Spinal cord (tissue), 10 donors: Measurements from ENCODE around the gene DLK2. TPM values are rescaled to one million over a fixed set of nuclear protein-coding genes. Genes with fewer than 3 reads are reported as not detected.
"Not testable (repeated sequence)": the region's sequence is repeated elsewhere in the genome, so short reads cannot be mapped to it uniquely, and the experiment has no call there.

Experiments used
- DNase-seq, 6 donors: peaks; one replicate each; pipeline versions ENCODE4 v3.0.0 to v3.0.0-alpha.2; 2013 to 2015; ENCODE audit warnings: low spot score in 6 of 6, low read depth in 4 of 6
- H3K27ac ChIP-seq: one replicate; pipeline ENCODE4 v1.5.1; 2013; ENCODE audit warnings: low read depth, low read length, control low read depth
- H3K27me3 ChIP-seq: one replicate; pipeline ENCODE4 v1.6.1; 2013; ENCODE audit warnings: low read length; ENCODE audit not compliant: control insufficient read depth, insufficient read depth
- H3K36me3 ChIP-seq: one replicate; pipeline ENCODE4 v1.6.1; 2013; ENCODE audit warnings: low read length; ENCODE audit not compliant: control insufficient read depth, insufficient read depth
- H3K4me1 ChIP-seq: one replicate; pipeline ENCODE4 v1.6.1; 2013; ENCODE audit warnings: low read length; ENCODE audit not compliant: control insufficient read depth, insufficient read depth
- H3K4me3 ChIP-seq: one replicate; pipeline ENCODE4 v1.5.1; 2013; ENCODE audit warnings: low read depth, low read length, control low read depth
- H3K9me3 ChIP-seq: one replicate; pipeline ENCODE4 v1.6.1; 2013; ENCODE audit warnings: low read length; ENCODE audit not compliant: control insufficient read depth, insufficient read depth
- WGBS: methylation state at CpG from one replicate; pipeline ENCODE4 v1.1.5; 2013; ENCODE audit warnings: missing lambda C conversion rate; ENCODE audit not compliant: insufficient coverage; 5-methylcytosine and 5-hydroxymethylcytosine counted together
- polyA plus RNA-seq, 2 donors: library from polyadenylated mRNA; unstranded; fragments of 120-200 nt; gene quantifications; one replicate each; pipeline ENCODE4 v1.2.1, GENCODE V29; 2013; ENCODE audit not compliant: insufficient read length in 2 of 2
- total RNA-seq, 2 donors: library from RNA; depleted of rRNA in 1 of 2; stranded (reverse); fragments of 120-200 nt in 1 of 2; fragments of >200 nt in 1 of 2; gene quantifications; one replicate each; pipeline versions ENCODE4 v1.2.3 to v1.2.4, GENCODE V29; 2013 to 2014
- donor health status: healthy.

DLK2 gene
- total and polyA plus RNA-seq, 4 donors, result 3.5 to 14.5 (median 8.8) TPM

DNA sequence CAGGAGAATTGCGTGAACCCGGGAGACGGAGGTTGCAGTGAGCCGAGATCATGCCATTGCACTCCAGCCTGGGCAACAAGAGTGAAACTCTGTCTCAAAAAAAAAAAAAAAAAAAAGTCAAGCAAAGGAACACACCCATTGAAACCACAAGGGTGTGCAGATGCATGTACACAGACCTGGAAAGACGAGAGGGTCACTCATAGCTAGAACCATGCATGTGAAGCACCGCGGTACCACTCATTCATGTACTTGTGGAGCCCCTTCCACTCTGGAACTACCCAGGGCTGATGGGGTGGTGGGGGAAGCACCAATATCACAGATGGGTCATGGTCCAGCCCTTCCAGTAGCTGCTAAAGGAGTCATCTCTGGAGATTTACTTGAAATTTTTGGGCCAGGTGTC lies 14.6 kb upstream of the DLK2 start:
- WGBS, result no CpG with 5 or more reads among the region's 7 CpGs
- Histone ChIP-seq H3K27ac (no peak overlapping the region), H3K27me3 (no peaks in the 10 kb centered on the region), H3K36me3 (no peaks in the 10 kb centered on the region), H3K9me3 (no peaks in the 10 kb centered on the region), H3K4me3 (no peak overlapping the region), H3K4me1 (no peaks in the 10 kb centered on the region)
- no peak for DNase-seq

DNA sequence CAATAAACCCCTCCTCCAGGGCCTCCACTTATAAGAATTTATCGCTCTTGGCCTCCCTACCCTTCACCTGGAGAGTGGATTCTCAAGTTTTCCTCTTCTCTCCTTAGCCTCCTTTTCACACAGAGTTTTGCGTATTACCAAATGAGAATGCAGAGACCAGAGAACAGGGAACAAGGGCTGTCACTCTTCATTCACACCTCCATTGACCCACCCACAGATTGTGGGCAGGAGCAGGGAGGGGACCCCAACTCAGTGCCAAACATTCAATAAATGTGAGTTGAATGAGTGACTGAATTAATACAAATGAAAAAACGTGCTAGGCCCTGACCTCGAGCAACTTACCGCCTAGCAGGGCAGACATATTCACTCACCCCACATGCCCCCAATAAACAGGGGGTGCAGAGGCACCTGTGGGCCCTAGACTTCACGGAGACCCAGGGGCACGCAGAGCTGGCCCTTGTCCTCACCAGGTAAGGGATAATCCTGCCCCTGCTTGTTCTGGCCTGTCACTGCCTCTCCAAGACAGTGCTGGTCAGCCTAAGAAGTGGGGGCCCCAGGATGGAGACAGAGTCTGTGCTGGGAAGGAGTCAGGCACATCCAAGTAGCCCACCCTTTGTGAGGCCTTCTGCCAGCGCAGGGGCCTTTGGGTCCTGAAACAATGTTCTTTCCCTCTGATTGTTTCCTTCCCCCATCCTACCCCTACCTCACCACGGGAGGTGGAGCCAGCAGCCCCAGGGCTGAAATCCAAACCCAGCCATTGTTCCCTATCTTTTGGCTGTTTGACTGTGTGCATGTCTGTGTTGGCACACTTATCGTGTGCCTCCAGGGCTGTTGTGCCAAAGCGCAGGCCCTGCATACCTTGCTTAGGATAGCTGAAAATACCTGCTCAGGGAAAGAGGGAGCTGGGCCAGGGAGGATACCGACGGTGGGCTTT lies 13.7 kb upstream of the DLK2 start:
- H3K27ac ChIP-seq, result no peak overlapping the region
- no peaks in the 10 kb centered on the region for H3K9me3 ChIP-seq
- H3K4me3 ChIP-seq, result no peak overlapping the region
- H3K36me3 ChIP-seq, result no peaks in the 10 kb centered on the region
- no peak for DNase-seq
- H3K4me1 ChIP-seq, result no peaks in the 10 kb centered on the region
- H3K27me3 ChIP-seq, result no peaks in the 10 kb centered on the region
- 54% methylated on average over 8 of the region's 13 CpGs for WGBS

DNA sequence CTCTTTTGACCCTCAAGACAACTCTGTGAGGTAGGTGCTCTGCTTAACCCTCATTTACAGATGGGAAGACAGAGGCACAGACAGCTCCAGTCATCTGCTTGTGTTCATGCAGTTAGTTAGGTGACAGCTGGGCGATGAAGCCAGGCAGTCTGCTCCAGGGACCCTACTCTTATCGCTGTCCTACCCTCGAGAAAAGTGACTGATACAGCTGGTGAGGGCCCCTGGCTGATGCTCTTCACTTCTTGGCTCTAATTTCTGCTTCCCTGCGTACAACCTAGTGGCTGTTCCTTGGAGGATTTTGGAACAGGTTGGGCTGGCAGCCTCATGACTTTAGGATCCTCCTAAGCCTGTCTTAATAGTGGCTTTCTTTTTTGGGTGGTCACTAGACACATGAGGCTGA lies 12.9 kb upstream of the DLK2 start:
- no peak overlapping the region for H3K4me3 ChIP-seq
- no peaks in the 10 kb centered on the region for H3K27me3 ChIP-seq
- H3K36me3 ChIP-seq, result no peaks in the 10 kb centered on the region
- 90% methylated on average over 3 of the region's 4 CpGs for WGBS
- H3K9me3 ChIP-seq, result no peaks in the 10 kb centered on the region
- no peak overlapping the region for H3K27ac ChIP-seq
- no peak for DNase-seq
- no peaks in the 10 kb centered on the region for H3K4me1 ChIP-seq

- H3K4me1 ChIP-seq, result no peaks in the 10 kb centered on the region
- H3K27me3 ChIP-seq, result no peaks in the 10 kb centered on the region
- 75% methylated on average over 4 of the region's 4 CpGs for WGBS
- no peak for DNase-seq
- no peak overlapping the region for H3K27ac ChIP-seq
- H3K9me3 ChIP-seq, result no peaks in the 10 kb centered on the region
- no peaks in the 10 kb centered on the region for H3K36me3 ChIP-seq
- no peak overlapping the region for H3K4me3 ChIP-seq
Observed at GRCh38 chr6:43467752-43468151, 12.4 kb upstream of the DLK2 start.

DNA sequence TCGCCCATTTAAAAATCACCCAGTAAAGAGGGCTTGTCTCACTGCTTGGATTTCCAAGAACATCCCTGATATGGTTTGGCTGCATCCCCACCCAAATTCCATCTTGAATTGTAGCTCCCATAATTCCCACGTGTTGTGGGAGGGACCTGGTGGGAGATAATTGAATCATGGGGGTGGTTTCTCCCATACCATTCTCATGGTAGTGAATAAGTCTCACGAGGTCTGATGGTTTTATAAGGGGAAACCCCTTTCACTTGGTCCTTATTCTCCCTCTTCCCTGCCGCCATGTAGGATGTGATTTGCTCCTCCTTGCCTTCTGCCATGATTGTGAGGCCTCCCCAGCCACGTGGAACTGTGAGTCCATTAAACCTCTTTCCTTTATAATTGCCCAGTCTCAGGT lies 11.9 kb upstream of the DLK2 start:
- DNase-seq, H3K27ac ChIP-seq, H3K4me1 ChIP-seq, H3K36me3 ChIP-seq, H3K27me3 ChIP-seq, H3K4me3 ChIP-seq, H3K9me3 ChIP-seq: not testable (repeated sequence)
- WGBS, result 68% methylated on average over 3 of the region's 5 CpGs

GRCh38 chr6:43465948-43466347 lies 10.6 kb upstream of the DLK2 start:
- H3K27ac ChIP-seq, result no peak overlapping the region
- no peaks in the 10 kb centered on the region for H3K4me1 ChIP-seq
- no peaks in the 10 kb centered on the region for H3K27me3 ChIP-seq
- WGBS, result no CpG with 5 or more reads among the region's 2 CpGs
- DNase-seq, result no peak
- no peak overlapping the region for H3K4me3 ChIP-seq
- H3K36me3 ChIP-seq, result no peaks in the 10 kb centered on the region
- no peaks in the 10 kb centered on the region for H3K9me3 ChIP-seq

DNA sequence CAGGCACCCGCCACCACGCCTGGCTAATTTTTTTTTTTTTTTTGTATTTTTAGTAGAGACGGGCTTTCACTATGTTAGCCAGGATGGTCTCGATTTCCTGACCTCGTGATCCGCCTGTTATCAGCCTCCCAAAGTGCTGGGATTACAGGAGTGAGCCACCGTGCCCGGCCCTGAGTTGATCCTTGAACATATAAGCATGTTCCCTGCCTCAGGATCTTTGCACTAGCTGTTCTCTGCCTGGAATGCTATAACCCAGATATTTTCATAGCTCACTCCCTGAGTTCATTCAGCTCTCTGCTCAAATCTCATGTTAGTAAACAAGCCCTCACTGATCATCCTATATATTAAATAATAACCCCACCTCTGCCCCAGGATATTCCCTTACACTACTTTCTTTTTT lies 9.0 kb upstream of the DLK2 start:
- Histone ChIP-seq H3K27me3 (no peaks in the 10 kb centered on the region), H3K4me3 (no peak overlapping the region), H3K4me1 (no peaks in the 10 kb centered on the region), H3K27ac (no peak overlapping the region), H3K36me3 (no peaks in the 10 kb centered on the region), H3K9me3 (no peaks in the 10 kb centered on the region)
- DNase-seq, result no peak
- WGBS, result 95% methylated on average over 3 of the region's 8 CpGs

- H3K27me3 ChIP-seq, result peaks cover under 1% of the 10 kb centered on the region
- no peak overlapping the region for H3K4me3 ChIP-seq
- no peaks in the 10 kb centered on the region for H3K4me1 ChIP-seq
- no peaks in the 10 kb centered on the region for H3K9me3 ChIP-seq
- H3K27ac ChIP-seq, result no peak overlapping the region
- no peak for DNase-seq
- H3K36me3 ChIP-seq, result no peaks in the 10 kb centered on the region
- 74% methylated on average over 5 of the region's 5 CpGs for WGBS
Observed at GRCh38 chr6:43461936-43462335, 6.6 kb upstream of the DLK2 start.

- DNase-seq, result no peak
- peaks cover 10% of the 10 kb centered on the region for H3K27me3 ChIP-seq
- H3K9me3 ChIP-seq, result no peaks in the 10 kb centered on the region
- peaks cover 8% of the 10 kb centered on the region for H3K4me1 ChIP-seq
- 61% methylated on average over 3 of the region's 4 CpGs for WGBS
- H3K36me3 ChIP-seq, result no peaks in the 10 kb centered on the region
- no peak overlapping the region for H3K27ac ChIP-seq
- H3K4me3 ChIP-seq, result no peak overlapping the region
Observed at GRCh38 chr6:43460032-43460431, 4.7 kb upstream of the DLK2 start.

- H3K4me1 ChIP-seq, result peaks cover 13% of the 10 kb centered on the region
- WGBS, result no CpG with 5 or more reads among the region's 1 CpG
- no peak overlapping the region for H3K27ac ChIP-seq
- peaks cover 10% of the 10 kb centered on the region for H3K27me3 ChIP-seq
- no peak overlapping the region for H3K4me3 ChIP-seq
- DNase-seq, result no peak
- no peaks in the 10 kb centered on the region for H3K36me3 ChIP-seq
- no peaks in the 10 kb centered on the region for H3K9me3 ChIP-seq
Observed at GRCh38 chr6:43459535-43459934, 4.2 kb upstream of the DLK2 start.
